GM12878 (cell line): ENCODE measurements around the gene TMC6. TPM values are rescaled to one million over a fixed set of nuclear protein-coding genes. Genes with fewer than 3 reads are reported as not detected.

Experiments used
- BRCA1 ChIP-seq: IDR thresholded peaks from 2 replicates; pipeline ENCODE4 v1.6.1; 2011; ENCODE audit warnings: low read depth, low read length, improper control_type of control experiment
- MEF2A ChIP-seq: IDR thresholded peaks from 2 replicates; pipeline ENCODE4 v1.6.1; 2011; ENCODE audit warnings: low read depth, mild to moderate bottlenecking, low read length, moderate library complexity; ENCODE audit not compliant: insufficient read depth
- MTA3 ChIP-seq: IDR thresholded peaks from 2 replicates; pipeline ENCODE4 v1.6.1; 2012; ENCODE audit warnings: low read length, inconsistent platforms, borderline replicate concordance
- MYB ChIP-seq: fragments of 150-350 bp; IDR thresholded peaks from 2 replicates; pipeline ENCODE4 v1.6.1; 2014; ENCODE audit warnings: mild to moderate bottlenecking, low read depth, low read length, borderline replicate concordance
- NFYB ChIP-seq: IDR thresholded peaks from 2 replicates; pipeline ENCODE4 v1.6.1; 2011; ENCODE audit warnings: low read depth, mild to moderate bottlenecking, low read length, improper control_type of control experiment, moderate library complexity; ENCODE audit not compliant: insufficient read depth
- PKNOX1 ChIP-seq: fragments of 450-650 bp; IDR thresholded peaks from 2 replicates; pipeline ENCODE4 v1.6.1; 2016; ENCODE audit warnings: mild to moderate bottlenecking
- POLR2A ChIP-seq: IDR thresholded peaks from 2 replicates; pipeline ENCODE4 v1.6.1; 2011; ENCODE audit warnings: low read depth, mild to moderate bottlenecking, low read length
- POLR2AphosphoS5 ChIP-seq: IDR thresholded peaks from 2 replicates; pipeline ENCODE4 v1.6.1; 2011; ENCODE audit warnings: mild to moderate bottlenecking, low read length, inconsistent platforms
- TARDBP ChIP-seq: IDR thresholded peaks from 2 replicates; pipeline ENCODE4 v1.6.1; 2016; ENCODE audit warnings: borderline replicate concordance
- polyA plus RNA-seq, 11 experiments: library from polyadenylated mRNA; depleted of rRNA in 4 of 11; unstranded in 6 of 11; stranded (reverse) in 5 of 11; fragments of >200 nt; fragmentation: Nextera tagmentation in 4 of 11; fragmentation: Illumina TruSeq in 1 of 11; extraction: Ambion mirVana in 4 of 11; extraction: Trizol in 1 of 11; gene quantifications; 1 replicate in 1 of 11; 2 replicates in 10 of 11; pipeline versions ENCODE4 v1.2.1 to v1.2.3, GENCODE V29; 2011 to 2016; ENCODE audit warnings: inconsistent platforms in 2 of 11, missing spikeins in 2 of 11, low read depth in 1 of 11
- total RNA-seq, 4 experiments: library from RNA; depleted of rRNA in 3 of 4; stranded (reverse); fragments of >200 nt in 3 of 4; fragmentation: Illumina TruSeq in 1 of 4; extraction: Trizol in 1 of 4; gene quantifications; 2 replicates each; pipeline versions ENCODE4 v1.2.1 to v1.2.3, GENCODE V29; 2013 to 2021
- TF ChIP-seq, protein P1 (sequence below): fragments of 450-650 bp; IDR thresholded peaks from 2 replicates; pipeline ENCODE4 v1.6.1; 2017; ENCODE audit warnings: mild to moderate bottlenecking, moderate library complexity

TMC6 gene
- total and polyA plus RNA-seq, 10 of the 15 experiments (the other 5 are each of a cell fraction or from before 2014, with no cell fraction given) = 1.9 to 232 (median 60.6) TPM

DNA sequence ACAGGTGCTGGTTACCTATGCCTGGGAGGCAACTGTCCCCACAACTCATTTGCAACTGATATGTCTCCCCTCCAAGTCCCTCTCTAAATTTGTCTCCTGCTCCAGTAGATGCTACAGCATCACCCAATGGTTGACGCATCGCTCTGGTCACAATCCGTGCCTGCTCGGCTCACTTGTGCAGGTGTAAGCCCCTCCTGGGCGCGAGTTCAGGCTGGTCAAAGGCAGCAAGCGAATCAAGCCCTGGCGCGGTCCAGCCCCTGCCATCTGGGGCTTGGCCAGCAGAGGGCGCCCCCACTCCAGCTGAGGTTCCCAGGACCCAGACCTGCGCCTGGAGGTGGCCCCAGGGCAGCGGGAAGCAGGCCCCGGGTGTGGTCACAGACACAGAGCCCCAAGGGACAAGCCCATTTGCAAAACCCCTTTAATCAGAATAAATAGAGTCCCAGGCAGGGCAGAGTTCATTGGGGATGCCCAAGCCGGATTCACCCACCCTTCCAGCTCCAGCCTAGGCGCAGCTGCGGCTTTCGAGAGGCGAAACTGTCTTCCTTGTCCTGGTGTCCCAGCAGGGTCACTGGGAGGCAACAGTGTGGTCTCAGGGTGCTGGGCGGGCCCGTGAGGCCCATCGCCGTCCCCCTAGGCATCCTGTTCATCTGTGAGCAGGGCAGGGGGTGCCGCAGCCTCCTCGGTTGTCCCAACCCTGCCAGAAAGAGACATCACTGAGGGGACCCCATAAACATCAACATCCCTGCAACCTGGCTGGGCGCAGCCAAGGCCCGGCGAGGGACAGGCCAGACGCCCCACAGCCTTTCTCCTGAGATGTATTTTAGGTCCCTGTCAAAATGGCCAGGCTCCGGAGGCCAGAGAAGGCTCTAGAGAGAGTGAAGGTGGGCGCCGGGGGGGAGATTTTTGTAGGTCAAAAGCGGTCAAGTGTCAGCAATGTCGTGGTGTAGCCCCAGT, 15.8 kb downstream of the TMC6 start (continued):
- TF ChIP-seq, protein P1, sequence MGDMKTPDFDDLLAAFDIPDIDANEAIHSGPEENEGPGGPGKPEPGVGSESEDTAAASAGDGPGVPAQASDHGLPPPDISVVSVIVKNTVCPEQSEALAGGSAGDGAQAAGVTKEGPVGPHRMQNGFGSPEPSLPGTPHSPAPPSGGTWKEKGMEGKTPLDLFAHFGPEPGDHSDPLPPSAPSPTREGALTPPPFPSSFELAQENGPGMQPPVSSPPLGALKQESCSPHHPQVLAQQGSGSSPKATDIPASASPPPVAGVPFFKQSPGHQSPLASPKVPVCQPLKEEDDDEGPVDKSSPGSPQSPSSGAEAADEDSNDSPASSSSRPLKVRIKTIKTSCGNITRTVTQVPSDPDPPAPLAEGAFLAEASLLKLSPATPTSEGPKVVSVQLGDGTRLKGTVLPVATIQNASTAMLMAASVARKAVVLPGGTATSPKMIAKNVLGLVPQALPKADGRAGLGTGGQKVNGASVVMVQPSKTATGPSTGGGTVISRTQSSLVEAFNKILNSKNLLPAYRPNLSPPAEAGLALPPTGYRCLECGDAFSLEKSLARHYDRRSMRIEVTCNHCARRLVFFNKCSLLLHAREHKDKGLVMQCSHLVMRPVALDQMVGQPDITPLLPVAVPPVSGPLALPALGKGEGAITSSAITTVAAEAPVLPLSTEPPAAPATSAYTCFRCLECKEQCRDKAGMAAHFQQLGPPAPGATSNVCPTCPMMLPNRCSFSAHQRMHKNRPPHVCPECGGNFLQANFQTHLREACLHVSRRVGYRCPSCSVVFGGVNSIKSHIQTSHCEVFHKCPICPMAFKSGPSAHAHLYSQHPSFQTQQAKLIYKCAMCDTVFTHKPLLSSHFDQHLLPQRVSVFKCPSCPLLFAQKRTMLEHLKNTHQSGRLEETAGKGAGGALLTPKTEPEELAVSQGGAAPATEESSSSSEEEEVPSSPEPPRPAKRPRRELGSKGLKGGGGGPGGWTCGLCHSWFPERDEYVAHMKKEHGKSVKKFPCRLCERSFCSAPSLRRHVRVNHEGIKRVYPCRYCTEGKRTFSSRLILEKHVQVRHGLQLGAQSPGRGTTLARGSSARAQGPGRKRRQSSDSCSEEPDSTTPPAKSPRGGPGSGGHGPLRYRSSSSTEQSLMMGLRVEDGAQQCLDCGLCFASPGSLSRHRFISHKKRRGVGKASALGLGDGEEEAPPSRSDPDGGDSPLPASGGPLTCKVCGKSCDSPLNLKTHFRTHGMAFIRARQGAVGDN = no peak
- no peak for TF ChIP-seq MYB
- no peak for TF ChIP-seq PKNOX1
- TF ChIP-seq MEF2A = no peak
- peak; percentile 6; the same call in 1 of the 2 replicates for TF ChIP-seq TARDBP
- peak; percentile 44; the same call in 1 of the 2 replicates for TF ChIP-seq POLR2AphosphoS5
- TF ChIP-seq POLR2A = peak; percentile 77
- no peak for TF ChIP-seq NFYB
- TF ChIP-seq BRCA1 = no peak
- TF ChIP-seq MTA3 = no peak
